ENCODE results near the gene FXYD5. TPM values are rescaled to one million over a fixed set of nuclear protein-coding genes. Genes with fewer than 3 reads are reported as not detected.

The FXYD5 gene
- total and polyA plus RNA-seq, 10 of the 15 experiments (the other 5 are each of a cell fraction or from before 2014, with no cell fraction given): 30.0 to 159 (median 93.9) TPM

- no peak for TF ChIP-seq NRF1 (conservative IDR thresholded peaks at IDR 0.05; ENCODE audit: low read depth, low read length)
- no peak for TF ChIP-seq CREM (IDR thresholded peaks at IDR 0.05; ENCODE audit: low read depth)
- TF ChIP-seq IRF4 (IDR thresholded peaks at IDR 0.05; ENCODE audit: low read depth, low read length): no peak
- TF ChIP-seq NR2C2 (IDR thresholded peaks at IDR 0.05; ENCODE audit: borderline replicate concordance, control insufficient read depth, insufficient read length, low read depth): no peak
- TF ChIP-seq RELB (IDR thresholded peaks at IDR 0.05; ENCODE audit: low read depth): no peak
- TF ChIP-seq PML (IDR thresholded peaks at IDR 0.05; ENCODE audit: low read length): no peak
- TF ChIP-seq NFYA (IDR thresholded peaks at IDR 0.05; ENCODE audit: borderline replicate concordance, low read depth, low read length): no peak
- TF ChIP-seq CTCF (IDR thresholded peaks at IDR 0.05 in 2 of 3, conservative IDR thresholded peaks at IDR 0.05 in 1 of 3; ENCODE audit: control insufficient read depth in 2 of 3, extremely low read depth in 1 of 3, insufficient read depth in 1 of 3, low read depth in 3 of 3, low read length in 3 of 3): peak; percentile 52 to 82 (median 54)
- TF ChIP-seq PBX3 (IDR thresholded peaks at IDR 0.05; ENCODE audit: insufficient replicate concordance, low read depth, low read length): no peak
- no peak for TF ChIP-seq ZNF274 (IDR thresholded peaks at IDR 0.05; ENCODE audit: insufficient read depth, insufficient read length)
- TF ChIP-seq TCF7 (IDR thresholded peaks at IDR 0.05; ENCODE audit: borderline replicate concordance): no peak
- no peak for TF ChIP-seq EZH2 (IDR thresholded peaks at IDR 0.05; ENCODE audit: borderline replicate concordance, control insufficient read depth, low read depth, low read length)
- 0 out of 2 replicates have a peak, but pooled peaks have one; percentile 29 for TF ChIP-seq TBL1XR1 (IDR thresholded peaks at IDR 0.05; ENCODE audit: low read depth, low read length)
- no peak for TF ChIP-seq MXI1 (IDR thresholded peaks at IDR 0.05; ENCODE audit: low read depth, low read length)
- TF ChIP-seq MTA3 (IDR thresholded peaks at IDR 0.05; ENCODE audit: borderline replicate concordance, low read length): no peak
- TF ChIP-seq MEF2A (IDR thresholded peaks at IDR 0.05; ENCODE audit: insufficient read depth, low read depth, low read length): no peak
- no peak for TF ChIP-seq ZNF384 (IDR thresholded peaks at IDR 0.05; ENCODE audit: borderline replicate concordance, low read depth, low read length)
- no peak for TF ChIP-seq SUZ12 (IDR thresholded peaks at IDR 0.05; ENCODE audit: unreplicated experiment)
- no peak for TF ChIP-seq ZNF207 (IDR thresholded peaks at IDR 0.05; ENCODE audit: borderline replicate concordance)
- TF ChIP-seq CREB1 (IDR thresholded peaks at IDR 0.05; ENCODE audit: low read depth): no peak
- TF ChIP-seq PAX8 (IDR thresholded peaks at IDR 0.05): no peak
- no peak for TF ChIP-seq HDAC6 (IDR thresholded peaks at IDR 0.05; ENCODE audit: unreplicated experiment)
These were observed 622 bp upstream of the FXYD5 start (continued) for GRCh38 chr19:35153701-35154524.

All from GM12878 (cell line).